ENCODE measurements around the gene NAA40.

The NAA40 gene

DNA sequence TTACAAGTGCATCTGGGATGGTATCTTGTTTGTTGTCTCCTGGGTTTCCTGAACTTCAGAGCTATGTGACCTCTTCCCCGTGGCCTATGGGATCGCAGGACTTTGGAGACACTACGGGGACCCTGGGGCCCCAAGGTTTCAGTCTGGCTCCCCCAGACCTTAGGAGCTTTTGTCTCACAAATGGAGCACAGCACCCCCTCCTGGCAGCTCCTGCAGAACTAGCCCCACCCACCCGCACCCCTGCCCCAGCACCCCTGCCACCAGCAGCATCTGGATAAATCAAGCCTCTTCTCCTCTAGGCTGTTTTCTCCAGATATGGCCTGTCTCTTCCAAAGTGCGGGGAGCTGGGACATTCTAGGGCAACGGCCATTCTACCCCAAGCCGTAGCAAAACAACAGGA lies 32.2 kb upstream of the NAA40 start:
- no peaks in the 10 kb centered on the region for H3K27me3 ChIP-seq (ENCODE audit: insufficient read depth, poor library complexity, severe bottlenecking)
- H3K27ac ChIP-seq (replicated peaks): no peak overlapping the region
- H3K4me3 ChIP-seq (replicated peaks; ENCODE audit: insufficient read depth, low read length): no peak overlapping the region
- peak in 1 of 2 experiments; percentile 23 for DNase-seq (ENCODE audit: low read depth in 1 of 2, low spot score in 1 of 2)
- TF ChIP-seq POLR2AphosphoS5 (IDR thresholded peaks at IDR 0.05; ENCODE audit: low read depth) (no peak), SPI1 (IDR thresholded peaks at IDR 0.05; ENCODE audit: borderline replicate concordance, low read depth) (no peak), GABPA (IDR thresholded peaks at IDR 0.05; ENCODE audit: low read depth) (no peak)
- TF ChIP-seq, protein P1, sequence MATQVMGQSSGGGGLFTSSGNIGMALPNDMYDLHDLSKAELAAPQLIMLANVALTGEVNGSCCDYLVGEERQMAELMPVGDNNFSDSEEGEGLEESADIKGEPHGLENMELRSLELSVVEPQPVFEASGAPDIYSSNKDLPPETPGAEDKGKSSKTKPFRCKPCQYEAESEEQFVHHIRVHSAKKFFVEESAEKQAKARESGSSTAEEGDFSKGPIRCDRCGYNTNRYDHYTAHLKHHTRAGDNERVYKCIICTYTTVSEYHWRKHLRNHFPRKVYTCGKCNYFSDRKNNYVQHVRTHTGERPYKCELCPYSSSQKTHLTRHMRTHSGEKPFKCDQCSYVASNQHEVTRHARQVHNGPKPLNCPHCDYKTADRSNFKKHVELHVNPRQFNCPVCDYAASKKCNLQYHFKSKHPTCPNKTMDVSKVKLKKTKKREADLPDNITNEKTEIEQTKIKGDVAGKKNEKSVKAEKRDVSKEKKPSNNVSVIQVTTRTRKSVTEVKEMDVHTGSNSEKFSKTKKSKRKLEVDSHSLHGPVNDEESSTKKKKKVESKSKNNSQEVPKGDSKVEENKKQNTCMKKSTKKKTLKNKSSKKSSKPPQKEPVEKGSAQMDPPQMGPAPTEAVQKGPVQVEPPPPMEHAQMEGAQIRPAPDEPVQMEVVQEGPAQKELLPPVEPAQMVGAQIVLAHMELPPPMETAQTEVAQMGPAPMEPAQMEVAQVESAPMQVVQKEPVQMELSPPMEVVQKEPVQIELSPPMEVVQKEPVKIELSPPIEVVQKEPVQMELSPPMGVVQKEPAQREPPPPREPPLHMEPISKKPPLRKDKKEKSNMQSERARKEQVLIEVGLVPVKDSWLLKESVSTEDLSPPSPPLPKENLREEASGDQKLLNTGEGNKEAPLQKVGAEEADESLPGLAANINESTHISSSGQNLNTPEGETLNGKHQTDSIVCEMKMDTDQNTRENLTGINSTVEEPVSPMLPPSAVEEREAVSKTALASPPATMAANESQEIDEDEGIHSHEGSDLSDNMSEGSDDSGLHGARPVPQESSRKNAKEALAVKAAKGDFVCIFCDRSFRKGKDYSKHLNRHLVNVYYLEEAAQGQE (IDR thresholded peaks at IDR 0.05; ENCODE audit: insufficient replicate concordance, low read depth): no peak
- TF ChIP-seq, protein P2, sequence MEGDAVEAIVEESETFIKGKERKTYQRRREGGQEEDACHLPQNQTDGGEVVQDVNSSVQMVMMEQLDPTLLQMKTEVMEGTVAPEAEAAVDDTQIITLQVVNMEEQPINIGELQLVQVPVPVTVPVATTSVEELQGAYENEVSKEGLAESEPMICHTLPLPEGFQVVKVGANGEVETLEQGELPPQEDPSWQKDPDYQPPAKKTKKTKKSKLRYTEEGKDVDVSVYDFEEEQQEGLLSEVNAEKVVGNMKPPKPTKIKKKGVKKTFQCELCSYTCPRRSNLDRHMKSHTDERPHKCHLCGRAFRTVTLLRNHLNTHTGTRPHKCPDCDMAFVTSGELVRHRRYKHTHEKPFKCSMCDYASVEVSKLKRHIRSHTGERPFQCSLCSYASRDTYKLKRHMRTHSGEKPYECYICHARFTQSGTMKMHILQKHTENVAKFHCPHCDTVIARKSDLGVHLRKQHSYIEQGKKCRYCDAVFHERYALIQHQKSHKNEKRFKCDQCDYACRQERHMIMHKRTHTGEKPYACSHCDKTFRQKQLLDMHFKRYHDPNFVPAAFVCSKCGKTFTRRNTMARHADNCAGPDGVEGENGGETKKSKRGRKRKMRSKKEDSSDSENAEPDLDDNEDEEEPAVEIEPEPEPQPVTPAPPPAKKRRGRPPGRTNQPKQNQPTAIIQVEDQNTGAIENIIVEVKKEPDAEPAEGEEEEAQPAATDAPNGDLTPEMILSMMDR (IDR thresholded peaks at IDR 0.05; ENCODE audit: insufficient read depth, low read length): no peak

DNA sequence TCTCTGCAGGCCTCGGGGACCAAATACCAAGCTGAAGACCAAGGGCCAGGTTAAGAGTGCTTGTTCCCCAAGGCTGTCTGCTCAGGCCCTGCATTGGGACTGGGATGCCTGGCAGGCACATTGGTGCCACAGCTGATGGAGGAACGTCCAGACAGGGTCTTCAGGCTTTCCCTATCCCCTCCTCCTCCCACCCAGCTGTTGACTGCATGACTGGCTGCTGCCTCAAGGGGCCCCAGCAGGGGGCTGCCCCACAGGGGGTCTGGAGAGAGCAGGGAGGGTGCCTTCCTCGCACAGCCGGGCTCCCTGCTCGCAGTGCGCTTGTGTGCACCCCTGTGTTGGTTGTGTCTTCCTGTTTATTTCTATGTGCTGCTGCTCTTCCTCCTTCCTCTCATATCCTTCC lies 31.7 kb upstream of the NAA40 start:
- H3K27ac ChIP-seq (replicated peaks): no peak overlapping the region
- DNase-seq (ENCODE audit: low read depth in 1 of 2, low spot score in 1 of 2): no peak
- TF ChIP-seq, protein P2 (IDR thresholded peaks at IDR 0.05; ENCODE audit: insufficient read depth, low read length): no peak
- TF ChIP-seq POLR2AphosphoS5 (IDR thresholded peaks at IDR 0.05; ENCODE audit: low read depth) (no peak), SPI1 (IDR thresholded peaks at IDR 0.05; ENCODE audit: borderline replicate concordance, low read depth) (no peak)
- H3K4me3 ChIP-seq (replicated peaks; ENCODE audit: insufficient read depth, low read length): no peak overlapping the region
- H3K27me3 ChIP-seq (ENCODE audit: insufficient read depth, poor library complexity, severe bottlenecking): no peaks in the 10 kb centered on the region

DNA sequence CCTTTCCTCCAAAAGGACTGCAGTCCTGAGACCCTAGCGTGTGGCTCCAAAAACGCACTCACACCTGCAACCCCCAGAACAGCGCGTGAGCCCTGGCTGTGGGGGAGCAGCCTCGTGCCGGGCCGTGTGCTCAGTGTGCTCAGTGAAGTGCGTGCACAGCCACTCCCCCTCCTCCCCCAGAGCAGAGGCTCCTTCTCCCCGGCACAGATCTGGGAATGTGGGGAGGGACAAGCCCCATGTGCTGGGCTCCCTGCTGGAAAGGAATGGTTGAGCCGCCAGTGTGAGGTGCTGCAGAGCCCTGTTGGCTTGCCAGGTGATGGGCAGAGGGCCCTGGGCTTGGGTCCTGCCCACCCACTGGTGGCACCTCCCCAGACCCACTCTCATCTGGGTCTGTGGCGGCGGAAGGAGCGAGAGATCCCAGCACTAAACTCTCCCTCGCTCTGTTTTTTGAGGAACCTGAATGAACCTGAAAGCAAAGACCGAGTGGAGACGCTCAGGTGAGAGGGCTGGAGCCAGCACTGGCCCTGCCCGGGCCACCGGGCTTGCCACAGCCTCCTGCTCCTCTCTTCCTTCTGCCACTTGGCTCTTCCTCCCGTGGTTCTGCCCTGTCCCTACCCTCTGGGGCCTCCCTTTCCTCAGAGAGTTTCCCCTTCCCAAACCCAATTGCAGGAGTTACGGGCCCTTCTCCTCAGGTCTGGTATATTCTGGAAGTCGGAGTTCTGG lies 30.8 kb upstream of the NAA40 start:
- Histone ChIP-seq H3K27ac (replicated peaks) (no peak overlapping the region), H3K4me3 (replicated peaks; ENCODE audit: insufficient read depth, low read length) (no peak overlapping the region)
- DNase-seq (ENCODE audit: low read depth in 1 of 2, low spot score in 1 of 2): no peak

DNA sequence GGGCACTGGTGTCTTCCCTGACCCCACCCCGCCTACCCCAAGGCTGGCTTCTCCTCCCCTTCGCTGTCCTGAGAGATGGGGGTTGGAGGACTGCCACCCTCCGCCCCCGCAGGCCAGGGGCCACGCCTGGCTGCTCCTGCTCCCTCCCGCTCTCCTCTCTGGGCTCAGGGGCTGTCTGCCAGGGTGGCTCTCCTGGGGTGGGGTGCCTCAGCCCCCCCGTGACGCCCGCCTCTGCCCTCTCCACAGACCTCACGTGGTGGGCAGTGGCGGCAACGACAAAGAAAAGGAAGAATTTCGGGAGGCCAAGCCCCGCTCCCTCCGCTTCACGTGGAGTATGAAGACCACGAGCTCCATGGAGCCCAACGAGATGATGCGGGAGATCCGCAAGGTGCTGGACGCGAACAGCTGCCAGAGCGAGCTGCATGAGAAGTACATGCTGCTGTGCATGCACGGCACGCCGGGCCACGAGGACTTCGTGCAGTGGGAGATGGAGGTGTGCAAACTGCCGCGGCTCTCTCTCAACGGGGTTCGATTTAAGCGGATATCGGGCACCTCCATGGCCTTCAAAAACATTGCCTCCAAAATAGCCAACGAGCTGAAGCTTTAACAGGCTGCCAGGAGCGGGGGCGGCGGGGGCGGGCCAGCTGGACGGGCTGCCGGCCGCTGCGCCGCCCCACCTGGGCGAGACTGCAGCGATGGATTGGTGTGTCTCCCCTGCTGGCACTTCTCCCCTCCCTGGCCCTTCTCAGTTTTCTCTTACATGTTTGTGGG lies 30.0 kb upstream of the NAA40 start:
- no peak overlapping the region for H3K27ac ChIP-seq (replicated peaks)
- DNase-seq (ENCODE audit: low read depth in 1 of 2, low spot score in 1 of 2): no peak
- TF ChIP-seq SPI1 (IDR thresholded peaks at IDR 0.05; ENCODE audit: borderline replicate concordance, low read depth) (no peak), POLR2AphosphoS5 (IDR thresholded peaks at IDR 0.05; ENCODE audit: low read depth) (0 out of 2 replicates have a peak, but pooled peaks have one; percentile 7)
- no peaks in the 10 kb centered on the region for H3K27me3 ChIP-seq (ENCODE audit: insufficient read depth, poor library complexity, severe bottlenecking)
- H3K4me3 ChIP-seq (replicated peaks; ENCODE audit: insufficient read depth, low read length): no peak overlapping the region

More for the DNA sequence above, 30.8 kb upstream of the NAA40 start:
- TF ChIP-seq GABPA (IDR thresholded peaks at IDR 0.05; ENCODE audit: low read depth): no peak
- no peaks in the 10 kb centered on the region for H3K27me3 ChIP-seq (ENCODE audit: insufficient read depth, poor library complexity, severe bottlenecking)

DNA sequence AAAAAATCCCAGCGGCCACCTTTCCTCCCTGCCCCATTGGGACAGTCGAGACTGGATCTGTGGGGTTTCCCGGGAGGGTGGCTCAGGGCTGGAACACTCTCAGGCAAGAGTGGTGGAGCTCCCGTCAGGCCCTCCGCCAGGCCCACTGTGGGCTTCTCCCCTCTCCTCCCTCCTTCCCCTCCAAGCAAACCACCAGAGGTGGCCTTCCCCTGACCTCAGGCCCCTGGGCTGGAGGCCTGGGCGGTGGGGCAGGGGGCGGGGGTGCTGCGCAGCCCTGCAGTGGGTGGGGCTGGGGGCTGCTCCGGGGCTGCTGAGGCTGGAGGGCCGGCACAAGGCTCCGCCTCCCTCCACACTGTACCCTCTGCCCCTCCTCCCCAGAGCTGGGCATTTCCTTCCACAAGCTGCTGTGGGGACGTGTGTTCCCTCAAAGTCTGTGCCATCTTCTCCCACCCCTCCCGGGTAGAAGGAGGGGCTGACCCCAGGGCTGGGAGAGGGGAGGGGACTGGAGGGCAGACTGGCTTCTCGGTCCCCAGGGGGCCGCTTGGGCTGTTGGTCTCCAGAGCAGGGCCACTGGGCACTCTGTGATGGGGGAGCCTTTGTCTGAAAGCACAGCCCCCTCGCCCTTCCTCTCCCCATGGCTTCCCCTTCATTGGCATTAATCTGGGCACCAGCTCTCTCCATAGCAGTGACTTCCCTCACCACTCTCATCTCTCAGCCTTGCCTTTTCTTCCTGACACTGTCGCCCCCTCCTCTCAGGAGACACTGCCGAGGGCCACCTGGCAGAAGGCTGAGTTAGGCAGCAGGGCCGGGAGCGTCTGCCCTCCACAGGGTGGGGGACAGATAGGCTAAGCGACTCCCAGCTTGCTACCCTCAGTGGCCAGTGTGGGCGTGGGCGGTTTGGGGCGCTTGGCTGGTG lies 29.0 kb upstream of the NAA40 start:
- TF ChIP-seq, protein P2 (IDR thresholded peaks at IDR 0.05; ENCODE audit: insufficient read depth, low read length): no peak
- TF ChIP-seq SPI1 (IDR thresholded peaks at IDR 0.05; ENCODE audit: borderline replicate concordance, low read depth): no peak
- no peak for TF ChIP-seq GABPA (IDR thresholded peaks at IDR 0.05; ENCODE audit: low read depth)
- TF ChIP-seq, protein P1 (IDR thresholded peaks at IDR 0.05; ENCODE audit: insufficient replicate concordance, low read depth): no peak
- no peak for TF ChIP-seq POLR2AphosphoS5 (IDR thresholded peaks at IDR 0.05; ENCODE audit: low read depth)
- DNase-seq (ENCODE audit: low read depth in 1 of 2, low spot score in 1 of 2): no peak
- no peaks in the 10 kb centered on the region for H3K27me3 ChIP-seq (ENCODE audit: insufficient read depth, poor library complexity, severe bottlenecking)
- no peak overlapping the region for H3K27ac ChIP-seq (replicated peaks)
- no peak overlapping the region for H3K4me3 ChIP-seq (replicated peaks; ENCODE audit: insufficient read depth, low read length)

Data from HL-60 (cell line).